Smooth muscle cell (in vitro differentiated cells): Measurements from ENCODE around the gene CNOT11. TPM values are rescaled to one million over a fixed set of nuclear protein-coding genes. Genes with fewer than 3 reads are reported as not detected.
A peak's percentile ranks its signal among the peaks of the same experiment; 100 is the strongest.

Experiments
- DNase-seq: peaks from one replicate; lab custom pipeline; 2025; ENCODE audit not compliant: unreplicated experiment; lab: John Stamatoyannopoulos, UW
- H2AFZ ChIP-seq: fragments of 200-600 bp; sonication (generic); 2 replicates; pipeline ENCODE4 v1.6.0; 2016; ENCODE audit warnings: antibody characterized with exemption, low read depth, mild to moderate bottlenecking
- H3F3A ChIP-seq: fragments of 200-600 bp; sonication (generic); 2 replicates; pipeline ENCODE4 v1.6.0; 2017; ENCODE audit warnings: antibody characterized with exemption, low read depth
- H3K27ac ChIP-seq: fragments of 200-600 bp; sonication (generic); 2 replicates; pipeline ENCODE4 v1.5.1; 2016; ENCODE audit warnings: low read depth, mild to moderate bottlenecking
- H3K27me3 ChIP-seq: fragments of 200-600 bp; sonication (generic); 2 replicates; pipeline ENCODE4 v1.6.1; 2016; ENCODE audit warnings: low read depth, mild to moderate bottlenecking
- H3K36me3 ChIP-seq: fragments of 200-600 bp; sonication (generic); 2 replicates; pipeline ENCODE4 v1.5.1; 2016; ENCODE audit warnings: low read depth
- H3K4me1 ChIP-seq: fragments of 200-600 bp; sonication (generic); 2 replicates; pipeline ENCODE4 v1.5.1; 2016; ENCODE audit warnings: low read depth
- H3K4me2 ChIP-seq: fragments of 200-600 bp; sonication (generic); 2 replicates; pipeline ENCODE4 v1.6.0; 2016; ENCODE audit warnings: mild to moderate bottlenecking
- H3K4me3 ChIP-seq: fragments of 200-600 bp; sonication (generic); 2 replicates; pipeline ENCODE4 v1.5.1; 2016; ENCODE audit warnings: mild to moderate bottlenecking
- H3K79me2 ChIP-seq: fragments of 200-600 bp; sonication (generic); 2 replicates; pipeline ENCODE4 v1.6.0; 2016; ENCODE audit warnings: low read depth, mild to moderate bottlenecking
- H3K9ac ChIP-seq: fragments of 200-600 bp; sonication (generic); 2 replicates; pipeline ENCODE4 v1.6.0; 2016; ENCODE audit warnings: low read depth
- H3K9me3 ChIP-seq: fragments of 200-600 bp; sonication (generic); replicated peaks from 2 replicates; pipeline ENCODE4 v1.5.1; 2016; ENCODE audit warnings: low read depth
- H4K20me1 ChIP-seq: fragments of 200-600 bp; sonication (generic); 2 replicates; pipeline ENCODE4 v1.6.0; 2016; ENCODE audit warnings: low read depth
- CTCF ChIP-seq: fragments of 200-600 bp; sonication (generic); IDR thresholded peaks from 2 replicates; pipeline ENCODE4 v1.5.1; 2017; ENCODE audit warnings: borderline replicate concordance, mild to moderate bottlenecking, antibody characterized with exemption; ENCODE audit not compliant: insufficient read depth, poor library complexity, severe bottlenecking
- WGBS: methylation state at CpG from one replicate; pipeline ENCODE4 v1.1.7; 2016; ENCODE audit warnings: low lambda C conversion rate; 5-methylcytosine and 5-hydroxymethylcytosine counted together
- polyA plus RNA-seq: library from polyadenylated mRNA; unstranded; fragments of >200 nt; fragmentation: Nextera tagmentation; extraction: Ambion mirVana; gene quantifications from 2 replicates; pipeline ENCODE4 v1.2.1, GENCODE V29; 2016
- total RNA-seq: library from RNA; depleted of rRNA; stranded (reverse); fragments of >200 nt; gene quantifications from 2 replicates; pipeline ENCODE4 v1.2.3, GENCODE V29; 2014

The CNOT11 gene
- total and polyA plus RNA-seq, 2 experiments from 2014 or later: 50.0 to 65.2 TPM

DNA sequence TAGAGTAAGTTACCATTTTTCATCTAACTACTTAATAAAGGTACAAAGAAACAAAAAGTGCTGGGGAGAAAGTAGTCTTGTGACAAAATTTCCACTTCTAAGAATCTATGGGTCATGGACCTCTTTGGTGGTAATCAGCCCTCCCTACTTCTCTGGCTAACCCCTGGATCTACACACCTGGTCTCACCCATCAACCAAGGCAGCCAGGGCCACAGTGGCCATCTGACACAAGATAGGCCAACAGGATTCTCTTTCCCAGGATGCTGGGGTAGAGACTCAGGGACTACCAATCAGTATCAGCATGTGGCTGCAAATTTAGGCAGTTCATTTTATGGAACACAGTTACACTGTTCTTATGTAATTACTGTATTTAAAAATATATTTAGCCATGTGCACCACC lies 38.0 kb downstream of the CNOT11 start:
- Histone ChIP-seq H3K4me1 (no peaks in the 10 kb centered on the region), H3K4me2 (no peak overlapping the region), H3K9ac (no peak overlapping the region), H3K4me3 (no peak overlapping the region), H3K27me3 (no peaks in the 10 kb centered on the region), H2AFZ (no peak overlapping the region), H3K9me3 (no peaks in the 10 kb centered on the region), H3K79me2 (peaks cover 81% of the 10 kb centered on the region), H3K36me3 (peaks cover 34% of the 10 kb centered on the region), H3K27ac (no peak overlapping the region), H4K20me1 (peaks cover 85% of the 10 kb centered on the region), H3F3A (no peaks in the 10 kb centered on the region)
- TF ChIP-seq CTCF: no peak
- no peak for DNase-seq

GRCh38 chr2:101291973-101292372 lies 39.3 kb downstream of the CNOT11 start:
- H2AFZ ChIP-seq: no peak overlapping the region
- peaks cover 85% of the 10 kb centered on the region for H4K20me1 ChIP-seq
- no peak for TF ChIP-seq CTCF
- H3K9me3 ChIP-seq: no peaks in the 10 kb centered on the region
- peaks cover 23% of the 10 kb centered on the region for H3K36me3 ChIP-seq
- H3K9ac ChIP-seq: no peak overlapping the region
- H3K27ac ChIP-seq: no peak overlapping the region
- H3K4me3 ChIP-seq: no peak overlapping the region
- H3K79me2 ChIP-seq: peaks cover 83% of the 10 kb centered on the region
- H3K27me3 ChIP-seq: no peaks in the 10 kb centered on the region
- no peaks in the 10 kb centered on the region for H3K4me1 ChIP-seq
- no peak overlapping the region for H3K4me2 ChIP-seq
- H3F3A ChIP-seq: no peaks in the 10 kb centered on the region
- DNase-seq: no peak
- 97% methylated on average over 3 of the region's 3 CpGs for WGBS

GRCh38 chr2:101293544-101293943 lies 40.9 kb downstream of the CNOT11 start:
- Histone ChIP-seq H3K4me1 (no peaks in the 10 kb centered on the region), H3K36me3 (peaks cover 10% of the 10 kb centered on the region)
- WGBS: 85% methylated on average over 2 of the region's 2 CpGs

More at GRCh38 chr2:101293544-101293943, 40.9 kb downstream of the CNOT11 start:
- no peaks in the 10 kb centered on the region for H3F3A ChIP-seq
- H3K79me2 ChIP-seq: peaks cover 87% of the 10 kb centered on the region
- no peak overlapping the region for H3K4me2 ChIP-seq
- H3K9me3 ChIP-seq: no peaks in the 10 kb centered on the region
- DNase-seq: no peak
- H3K4me3 ChIP-seq: no peak overlapping the region
- H3K27me3 ChIP-seq: no peaks in the 10 kb centered on the region
- peak overlapping the region; percentile 19 for H3K27ac ChIP-seq
- TF ChIP-seq CTCF: no peak
- H3K9ac ChIP-seq: no peak overlapping the region
- peaks cover 91% of the 10 kb centered on the region for H4K20me1 ChIP-seq
- H2AFZ ChIP-seq: no peak overlapping the region
